GM12878 (cell line): ENCODE data around the gene HCAR2. TPM values are rescaled to one million over a fixed set of nuclear protein-coding genes. Genes with fewer than 3 reads are reported as not detected.
A peak's percentile ranks its signal among the peaks of the same experiment; 100 is the strongest.

Experiments used
- ATF2 ChIP-seq: IDR thresholded peaks from 2 replicates; pipeline ENCODE4 v1.6.1; 2012; ENCODE audit warnings: low read length, inconsistent platforms
- BCL3 ChIP-seq: IDR thresholded peaks from 2 replicates; pipeline ENCODE4 v1.6.1; 2011; ENCODE audit warnings: borderline replicate concordance, low read depth, mild to moderate bottlenecking, moderate library complexity, low read length; ENCODE audit not compliant: insufficient read depth, poor library complexity, severe bottlenecking
- CBX5 ChIP-seq: sonication (generic); IDR thresholded peaks from 2 replicates; pipeline ENCODE4 v1.6.1; 2016; ENCODE audit warnings: low read depth, moderate library complexity, mild to moderate bottlenecking, inconsistent platforms
- CREM ChIP-seq: IDR thresholded peaks from 2 replicates; pipeline ENCODE4 v1.6.1; 2014; ENCODE audit warnings: antibody characterized with exemption, low read depth
- FOXM1 ChIP-seq: IDR thresholded peaks from 2 replicates; pipeline ENCODE4 v1.6.1; 2012; ENCODE audit warnings: low read depth, mild to moderate bottlenecking, inconsistent platforms, low read length, moderate library complexity
- IKZF2 ChIP-seq, 2 experiments: fragments of 450-650 bp; IDR thresholded peaks; 2 replicates each; pipeline ENCODE4 v1.6.1; 2017; ENCODE audit warnings: mild to moderate bottlenecking in 2 of 2, moderate library complexity in 2 of 2
- KDM1A ChIP-seq: fragments of 200-600 bp; sonication (generic); IDR thresholded peaks from 2 replicates; pipeline ENCODE4 v1.6.1; 2016; ENCODE audit warnings: borderline replicate concordance
- NR2F1 ChIP-seq: fragments of 450-650 bp; conservative IDR thresholded peaks from 2 replicates; pipeline ENCODE4 v1.6.1; 2017; ENCODE audit warnings: mild to moderate bottlenecking
- PAX5 ChIP-seq: IDR thresholded peaks from 2 replicates; pipeline ENCODE4 v1.6.1; 2011; ENCODE audit warnings: low read depth, low read length, borderline replicate concordance
- PAX8 ChIP-seq: fragments of 450-650 bp; IDR thresholded peaks from 2 replicates; pipeline ENCODE4 v1.6.1; 2017; ENCODE audit warnings: mild to moderate bottlenecking, moderate library complexity
- POLR2AphosphoS2 ChIP-seq: IDR thresholded peaks from 2 replicates; pipeline ENCODE4 v1.6.1; 2011; ENCODE audit warnings: low read depth, mild to moderate bottlenecking, low read length, improper control_type of control experiment, moderate library complexity
- SKIL ChIP-seq: fragments of 450-650 bp; IDR thresholded peaks from 2 replicates; pipeline ENCODE4 v1.6.1; 2017; ENCODE audit warnings: mild to moderate bottlenecking, low read depth, inconsistent platforms; ENCODE audit not compliant: poor library complexity, severe bottlenecking
- SPI1 ChIP-seq: IDR thresholded peaks from 2 replicates; pipeline ENCODE4 v1.6.1; 2011; ENCODE audit warnings: low read depth, mild to moderate bottlenecking, low read length, moderate library complexity, borderline replicate concordance; ENCODE audit not compliant: insufficient read depth
- polyA plus RNA-seq, 11 experiments: library from polyadenylated mRNA; depleted of rRNA in 4 of 11; unstranded in 6 of 11; stranded (reverse) in 5 of 11; fragments of >200 nt; fragmentation: Nextera tagmentation in 4 of 11; fragmentation: Illumina TruSeq in 1 of 11; extraction: Ambion mirVana in 4 of 11; extraction: Trizol in 1 of 11; gene quantifications; 1 replicate in 1 of 11; 2 replicates in 10 of 11; pipeline versions ENCODE4 v1.2.1 to v1.2.3, GENCODE V29; 2011 to 2016; ENCODE audit warnings: inconsistent platforms in 2 of 11, missing spikeins in 2 of 11, low read depth in 1 of 11
- total RNA-seq, 4 experiments: library from RNA; depleted of rRNA in 3 of 4; stranded (reverse); fragments of >200 nt in 3 of 4; fragmentation: Illumina TruSeq in 1 of 4; extraction: Trizol in 1 of 4; gene quantifications; 2 replicates each; pipeline versions ENCODE4 v1.2.1 to v1.2.3, GENCODE V29; 2013 to 2021
- TF ChIP-seq, protein P1 (sequence below): fragments of 450-650 bp; IDR thresholded peaks from 2 replicates; pipeline ENCODE4 v1.6.1; 2017; ENCODE audit warnings: mild to moderate bottlenecking, moderate library complexity

HCAR2 gene
- total and polyA plus RNA-seq, 10 of the 15 experiments (the other 5 are each of a cell fraction or from before 2014, with no cell fraction given) = 0.19 to 0.66 (median 0.35) TPM

GRCh38 chr12:122724641-122725243, 21.6 kb upstream of the HCAR2 start (continued):
- TF ChIP-seq SPI1 = no peak
- TF ChIP-seq NR2F1 = 0 out of 2 replicates have a peak, but pooled peaks have one; percentile 27
- TF ChIP-seq, protein P1, sequence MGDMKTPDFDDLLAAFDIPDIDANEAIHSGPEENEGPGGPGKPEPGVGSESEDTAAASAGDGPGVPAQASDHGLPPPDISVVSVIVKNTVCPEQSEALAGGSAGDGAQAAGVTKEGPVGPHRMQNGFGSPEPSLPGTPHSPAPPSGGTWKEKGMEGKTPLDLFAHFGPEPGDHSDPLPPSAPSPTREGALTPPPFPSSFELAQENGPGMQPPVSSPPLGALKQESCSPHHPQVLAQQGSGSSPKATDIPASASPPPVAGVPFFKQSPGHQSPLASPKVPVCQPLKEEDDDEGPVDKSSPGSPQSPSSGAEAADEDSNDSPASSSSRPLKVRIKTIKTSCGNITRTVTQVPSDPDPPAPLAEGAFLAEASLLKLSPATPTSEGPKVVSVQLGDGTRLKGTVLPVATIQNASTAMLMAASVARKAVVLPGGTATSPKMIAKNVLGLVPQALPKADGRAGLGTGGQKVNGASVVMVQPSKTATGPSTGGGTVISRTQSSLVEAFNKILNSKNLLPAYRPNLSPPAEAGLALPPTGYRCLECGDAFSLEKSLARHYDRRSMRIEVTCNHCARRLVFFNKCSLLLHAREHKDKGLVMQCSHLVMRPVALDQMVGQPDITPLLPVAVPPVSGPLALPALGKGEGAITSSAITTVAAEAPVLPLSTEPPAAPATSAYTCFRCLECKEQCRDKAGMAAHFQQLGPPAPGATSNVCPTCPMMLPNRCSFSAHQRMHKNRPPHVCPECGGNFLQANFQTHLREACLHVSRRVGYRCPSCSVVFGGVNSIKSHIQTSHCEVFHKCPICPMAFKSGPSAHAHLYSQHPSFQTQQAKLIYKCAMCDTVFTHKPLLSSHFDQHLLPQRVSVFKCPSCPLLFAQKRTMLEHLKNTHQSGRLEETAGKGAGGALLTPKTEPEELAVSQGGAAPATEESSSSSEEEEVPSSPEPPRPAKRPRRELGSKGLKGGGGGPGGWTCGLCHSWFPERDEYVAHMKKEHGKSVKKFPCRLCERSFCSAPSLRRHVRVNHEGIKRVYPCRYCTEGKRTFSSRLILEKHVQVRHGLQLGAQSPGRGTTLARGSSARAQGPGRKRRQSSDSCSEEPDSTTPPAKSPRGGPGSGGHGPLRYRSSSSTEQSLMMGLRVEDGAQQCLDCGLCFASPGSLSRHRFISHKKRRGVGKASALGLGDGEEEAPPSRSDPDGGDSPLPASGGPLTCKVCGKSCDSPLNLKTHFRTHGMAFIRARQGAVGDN = peak; percentile 56; the same call in 1 of the 2 replicates
- 0 out of 2 replicates have a peak, but pooled peaks have one; percentile 70 for TF ChIP-seq PAX5
- TF ChIP-seq PAX8 = peak; percentile 73; the same call in 1 of the 2 replicates
- no peak for TF ChIP-seq BCL3
- peak in 1 of 2 experiments; percentile 41; a peak in 2 of 4 replicates for TF ChIP-seq IKZF2 (IDR thresholded peaks at IDR 0.05)
- TF ChIP-seq SKIL = peak; percentile 20
- peak; percentile 35; the same call in 1 of the 2 replicates for TF ChIP-seq ATF2
- peak; percentile 13; the same call in 1 of the 2 replicates for TF ChIP-seq CREM
- no peak; the same call in 1 of the 2 replicates for TF ChIP-seq CBX5
- no peak for TF ChIP-seq POLR2AphosphoS2
- no peak for TF ChIP-seq KDM1A
- TF ChIP-seq FOXM1 = 0 out of 2 replicates have a peak, but pooled peaks have one; percentile 18
